Measurements from ENCODE around the gene ZFAND3. TPM values are rescaled to one million over a fixed set of nuclear protein-coding genes. Genes with fewer than 3 reads are reported as not detected.
A peak's percentile ranks its signal among the peaks of the same experiment; 100 is the strongest.

ZFAND3 gene
- polyA plus RNA-seq, 2 of the 4 experiments (the other 2 are of a cell fraction) = 12.0 to 50.0 TPM

GRCh38 chr6:37874726-37875125, 55.2 kb downstream of the ZFAND3 start:
- WGBS (ENCODE audit: missing lambda C conversion rate) = 93% methylated on average over 2 of the region's 3 CpGs
- Histone ChIP-seq H3K9me3 (no peaks in the 10 kb centered on the region), H3K4me1 (0 out of 3 replicates have a peak, but pooled peaks cover 6% of the 10 kb centered on the region), H3K4me3 (no peak overlapping the region), H3K27ac (no peak overlapping the region), H3K4me2 (no peak overlapping the region)
- DNase-seq (ENCODE audit: low read depth in 1 of 2, low spot score in 1 of 2) = no peak
- FAIRE-seq = no peak
- ATAC-seq = no peak
- POLR2A ChIA-PET = no interaction called here
- CTCF ChIA-PET = no interaction called here
- TF ChIP-seq HMGXB4 (CRISPR knock-in tag; IDR thresholded peaks at IDR 0.05; ENCODE audit: borderline replicate concordance) (no peak), MAFK (IDR thresholded peaks at IDR 0.05; ENCODE audit: partially characterized antibody) (no peak), NPAS2 (CRISPR knock-in tag; IDR thresholded peaks at IDR 0.05; ENCODE audit: borderline replicate concordance) (no peak), CBX8 (IDR thresholded peaks at IDR 0.05) (no peak), MYC (IDR thresholded peaks at IDR 0.05; ENCODE audit: borderline replicate concordance, low read length) (no peak), RCOR1 (IDR thresholded peaks at IDR 0.05; ENCODE audit: low read depth, low read length) (no peak), CHD4 (IDR thresholded peaks at IDR 0.05; ENCODE audit: borderline replicate concordance) (no peak), MAZ (IDR thresholded peaks at IDR 0.05; ENCODE audit: borderline replicate concordance, low read depth, low read length) (no peak), JUNB (IDR thresholded peaks at IDR 0.05) (no peak), ZSCAN20 (CRISPR knock-in tag; IDR thresholded peaks at IDR 0.05) (no peak), GATA3 (IDR thresholded peaks at IDR 0.05; ENCODE audit: borderline replicate concordance) (no peak)

GRCh38 chr6:37875561-37876309, 56.2 kb downstream of the ZFAND3 start:
- no peak overlapping the region for H3K4me2 ChIP-seq
- no peak overlapping the region for H3K27ac ChIP-seq
- H3K9me3 ChIP-seq = no peaks in the 10 kb centered on the region
- H3K4me1 ChIP-seq = 0 out of 3 replicates have a peak, but pooled peaks cover 6% of the 10 kb centered on the region
- no peak for FAIRE-seq
- WGBS (ENCODE audit: missing lambda C conversion rate) = 91% methylated on average over 5 of the region's 5 CpGs
- TF ChIP-seq RFX5 (IDR thresholded peaks at IDR 0.05) = no peak
- TF ChIP-seq MAFK (IDR thresholded peaks at IDR 0.05; ENCODE audit: partially characterized antibody) = peak; percentile 69
- CTCF ChIA-PET = no interaction called here
- H3K4me3 ChIP-seq = no peak overlapping the region
- DNase-seq (ENCODE audit: low read depth in 1 of 2, low spot score in 1 of 2) = no peak
- POLR2A ChIA-PET = no interaction called here
- no peak for ATAC-seq

- H3K4me3 ChIP-seq = no peak overlapping the region
- CTCF ChIA-PET = no interaction called here
- FAIRE-seq (no peak), DNase-seq (ENCODE audit: low read depth in 1 of 2, low spot score in 1 of 2) (no peak), ATAC-seq (no peak)
- POLR2A ChIA-PET = no interaction called here
- WGBS (ENCODE audit: missing lambda C conversion rate) = 89% methylated on average over 4 of the region's 4 CpGs
- no peak overlapping the region for H3K27ac ChIP-seq
- TF ChIP-seq ZSCAN20 (CRISPR knock-in tag; IDR thresholded peaks at IDR 0.05) (no peak), JUN (IDR thresholded peaks at IDR 0.05) (no peak)
- H3K4me1 ChIP-seq = peaks cover 13% of the 10 kb centered on the region; the same call in 2 of the 3 replicates
- H3K9me3 ChIP-seq = no peaks in the 10 kb centered on the region
- H3K4me2 ChIP-seq = no peak overlapping the region
These were observed 57.3 kb downstream of the ZFAND3 start for GRCh38 chr6:37876843-37877242.

- Histone ChIP-seq H3K4me1 (peaks cover 20% of the 10 kb centered on the region), H3K9me3 (no peaks in the 10 kb centered on the region), H3K27ac (no peak overlapping the region), H3K4me3 (no peak overlapping the region), H3K4me2 (no peak overlapping the region)
- POLR2A ChIA-PET = no interaction called here
- FAIRE-seq (no peak), ATAC-seq (no peak), DNase-seq (ENCODE audit: low read depth in 1 of 2, low spot score in 1 of 2) (no peak)
- CTCF ChIA-PET = no interaction called here
- 86% methylated on average over 6 of the region's 6 CpGs for WGBS (ENCODE audit: missing lambda C conversion rate)
- TF ChIP-seq KDM1A (IDR thresholded peaks at IDR 0.05; ENCODE audit: low read depth) (no peak), TFCP2L1 (CRISPR knock-in tag; IDR thresholded peaks at IDR 0.05) (no peak), HOXA7 (CRISPR knock-in tag; IDR thresholded peaks at IDR 0.05) (no peak), REST (IDR thresholded peaks at IDR 0.05) (no peak), EP300 (IDR thresholded peaks at IDR 0.05) (no peak), SMC3 (IDR thresholded peaks at IDR 0.05) (no peak), CBX8 (IDR thresholded peaks at IDR 0.05) (no peak)
These were observed 58.0 kb downstream of the ZFAND3 start for GRCh38 chr6:37877373-37878149.

All from A549 (cell line).